ENCODE data around the gene RBBP4. TPM values are rescaled to one million over a fixed set of nuclear protein-coding genes. Genes with fewer than 3 reads are reported as not detected.
A peak's percentile ranks its signal among the peaks of the same experiment; 100 is the strongest.
"Not testable (repeated sequence)": the region's sequence is repeated elsewhere in the genome, so short reads cannot be mapped to it uniquely, and the experiment has no call there.

The RBBP4 gene
- polyA plus RNA-seq, 6 donors from 2014 or later: 307 to 561 (median 336) TPM

- no peak overlapping the region for H3K27ac Mint-ChIP-seq
- no peak for ATAC-seq (ENCODE audit: low read depth in 2 of 2)
These were observed 55.5 kb downstream of the RBBP4 start for GRCh38 chr1:32706491-32706890.

GRCh38 chr1:32709075-32709474 is 58.1 kb downstream of the RBBP4 start:
- Mint-ChIP-seq H3K27me3 (peaks cover 15 to 44% (median 42%) of the 10 kb centered on the region in 3 donors), H3K36me3 (no peaks in the 10 kb centered on the region), H3K4me1 (peaks cover 1 to 6% (median 6%) of the 10 kb centered on the region in 3 donors), H3K4me3 (no peak overlapping the region), H3K9me3 (no peaks in the 10 kb centered on the region), H3K27ac (no peak overlapping the region)
- DNase-seq: no peak
- no peak for ATAC-seq (ENCODE audit: low read depth in 2 of 2)

More at GRCh38 chr1:32706491-32706890, 55.5 kb downstream of the RBBP4 start:
- Mint-ChIP-seq H3K4me3 (no peak overlapping the region), H3K27me3 (peaks cover 28 to 53% (median 53%) of the 10 kb centered on the region in 3 donors), H3K4me1 (peaks cover 8 to 13% (median 13%) of the 10 kb centered on the region in 3 donors), H3K36me3 (peaks cover 0 to 8% of the 10 kb centered on the region in 2 donors), H3K9me3 (no peaks in the 10 kb centered on the region)
- no peak for DNase-seq

- peak overlapping the region in 1 of 6 donors; percentile 49 for H3K27ac Mint-ChIP-seq
- H3K4me3 Mint-ChIP-seq: no peak overlapping the region
- peaks cover 13 to 40% (median 38%) of the 10 kb centered on the region in 3 donors for H3K27me3 Mint-ChIP-seq
These were observed 58.5 kb downstream of the RBBP4 start for GRCh38 chr1:32709476-32709875.

GRCh38 chr1:32711221-32711620 is 60.2 kb downstream of the RBBP4 start:
- ATAC-seq (ENCODE audit: low read depth in 2 of 2); H3K4me3 Mint-ChIP-seq; H3K4me1 Mint-ChIP-seq; H3K9me3 Mint-ChIP-seq; H3K27ac Mint-ChIP-seq; DNase-seq; H3K36me3 Mint-ChIP-seq: not testable (repeated sequence)
- peaks cover 8 to 32% (median 22%) of the 10 kb centered on the region in 3 donors for H3K27me3 Mint-ChIP-seq

More at GRCh38 chr1:32709476-32709875, 58.5 kb downstream of the RBBP4 start:
- H3K36me3 Mint-ChIP-seq: no peaks in the 10 kb centered on the region
- peaks cover 1 to 6% (median 6%) of the 10 kb centered on the region in 3 donors for H3K4me1 Mint-ChIP-seq
- no peaks in the 10 kb centered on the region for H3K9me3 Mint-ChIP-seq
- no peak for ATAC-seq (ENCODE audit: low read depth in 2 of 2)
- DNase-seq: no peak

GRCh38 chr1:32713081-32713480 is 62.1 kb downstream of the RBBP4 start:
- no peak for DNase-seq
- ATAC-seq (ENCODE audit: low read depth in 2 of 2): no peak
- Mint-ChIP-seq H3K27me3 (peaks cover 4 to 27% (median 8%) of the 10 kb centered on the region in 3 donors), H3K4me1 (peaks cover 3 to 11% (median 6%) of the 10 kb centered on the region in 3 donors), H3K27ac (no peak overlapping the region), H3K9me3 (no peaks in the 10 kb centered on the region), H3K36me3 (no peaks in the 10 kb centered on the region), H3K4me3 (peak overlapping the region in 5 of 8 donors; percentile 7 to 69 (median 29))

- no peak overlapping the region for H3K4me3 Mint-ChIP-seq
- no peak for ATAC-seq (ENCODE audit: low read depth in 2 of 2)
These were observed 63.3 kb downstream of the RBBP4 start for GRCh38 chr1:32714277-32714676.

GRCh38 chr1:32715901-32716311 is 64.9 kb downstream of the RBBP4 start:
- DNase-seq (no peak), ATAC-seq (ENCODE audit: low read depth in 2 of 2) (no peak)
- Mint-ChIP-seq H3K4me3 (no peak overlapping the region), H3K27me3 (peaks cover 8 to 36% (median 35%) of the 10 kb centered on the region in 3 donors), H3K4me1 (peaks cover 3 to 11% (median 6%) of the 10 kb centered on the region in 3 donors), H3K36me3 (no peaks in the 10 kb centered on the region), H3K27ac (no peak overlapping the region), H3K9me3 (no peaks in the 10 kb centered on the region)

More at GRCh38 chr1:32714277-32714676, 63.3 kb downstream of the RBBP4 start:
- Mint-ChIP-seq H3K36me3 (no peaks in the 10 kb centered on the region), H3K27ac (no peak overlapping the region), H3K27me3 (peaks cover 8 to 28% (median 20%) of the 10 kb centered on the region in 3 donors), H3K9me3 (no peaks in the 10 kb centered on the region), H3K4me1 (peaks cover 3 to 11% (median 6%) of the 10 kb centered on the region in 3 donors)
- no peak for DNase-seq

GRCh38 chr1:32716312-32717148 is 65.5 kb downstream of the RBBP4 start:
- ATAC-seq (ENCODE audit: low read depth in 2 of 2): peak; percentile 49 to 62
- Mint-ChIP-seq H3K27ac (no peak overlapping the region), H3K36me3 (no peaks in the 10 kb centered on the region)

GRCh38 chr1:32717503-32717902 is 66.5 kb downstream of the RBBP4 start:
- peaks cover 0 to 5% (median 3%) of the 10 kb centered on the region in 3 donors for H3K4me1 Mint-ChIP-seq
- H3K27me3 Mint-ChIP-seq: peaks cover 12 to 50% (median 48%) of the 10 kb centered on the region in 3 donors
- no peaks in the 10 kb centered on the region for H3K9me3 Mint-ChIP-seq
- no peak overlapping the region for H3K4me3 Mint-ChIP-seq
- DNase-seq: no peak
- H3K27ac Mint-ChIP-seq: no peak overlapping the region
- ATAC-seq (ENCODE audit: low read depth in 2 of 2): no peak
- no peaks in the 10 kb centered on the region for H3K36me3 Mint-ChIP-seq

More at GRCh38 chr1:32716312-32717148, 65.5 kb downstream of the RBBP4 start:
- H3K9me3 Mint-ChIP-seq: no peaks in the 10 kb centered on the region
- peaks cover 8 to 41% (median 40%) of the 10 kb centered on the region in 3 donors for H3K27me3 Mint-ChIP-seq
- no peak overlapping the region for H3K4me3 Mint-ChIP-seq
- H3K4me1 Mint-ChIP-seq: peaks cover 3 to 11% (median 6%) of the 10 kb centered on the region in 3 donors
- peak; percentile 7 for DNase-seq

- Mint-ChIP-seq H3K4me1 (peaks cover 0 to 5% (median 3%) of the 10 kb centered on the region in 3 donors), H3K9me3 (no peaks in the 10 kb centered on the region), H3K27ac (no peak overlapping the region), H3K4me3 (no peak overlapping the region), H3K36me3 (no peaks in the 10 kb centered on the region), H3K27me3 (peaks cover 12 to 51% (median 48%) of the 10 kb centered on the region in 3 donors)
- DNase-seq (no peak), ATAC-seq (ENCODE audit: low read depth in 2 of 2) (no peak)
These were observed 67.0 kb downstream of the RBBP4 start for GRCh38 chr1:32718036-32718435.

- no peak overlapping the region for H3K4me3 Mint-ChIP-seq
- ATAC-seq (ENCODE audit: low read depth in 2 of 2): no peak
- H3K4me1 Mint-ChIP-seq: peaks cover 0 to 5% (median 3%) of the 10 kb centered on the region in 3 donors
- H3K9me3 Mint-ChIP-seq: no peaks in the 10 kb centered on the region
- no peak for DNase-seq
- no peak overlapping the region for H3K27ac Mint-ChIP-seq
- no peaks in the 10 kb centered on the region for H3K36me3 Mint-ChIP-seq
- peaks cover 12 to 46% (median 43%) of the 10 kb centered on the region in 3 donors for H3K27me3 Mint-ChIP-seq
These were observed 67.5 kb downstream of the RBBP4 start for GRCh38 chr1:32718527-32718926.

GRCh38 chr1:32719681-32720275 is 68.8 kb downstream of the RBBP4 start:
- Mint-ChIP-seq H3K4me3 (no peak overlapping the region), H3K27ac (peak overlapping the region in 1 of 6 donors; percentile 39), H3K27me3 (peaks cover 12 to 51% (median 48%) of the 10 kb centered on the region in 3 donors), H3K9me3 (peaks cover 0 to 1% (median 0%) of the 10 kb centered on the region in 7 donors), H3K4me1 (peaks cover 0 to 9% (median 3%) of the 10 kb centered on the region in 3 donors), H3K36me3 (no peaks in the 10 kb centered on the region)
- DNase-seq: no peak
- no peak for ATAC-seq (ENCODE audit: low read depth in 2 of 2)

All from naive B cell (primary cell).